AG04450 (cell line): ENCODE measurements around the gene KRTAP9-7. TPM values are rescaled to one million over a fixed set of nuclear protein-coding genes. Genes with fewer than 3 reads are reported as not detected.
"Not testable (repeated sequence)": the region's sequence is repeated elsewhere in the genome, so short reads cannot be mapped to it uniquely, and the experiment has no call there.

ENCODE experiments used
- CTCF ChIA-PET: fragments of 300-600, 350-600 bp; formaldehyde crosslinking; extraction: SDS; loops from one replicate; lab custom pipeline; 2022; ENCODE audit warnings: antibody characterized with exemption, inconsistent platforms; lab: Charles Lee
- POLR2A ChIA-PET: fragments of 350-600 bp; formaldehyde crosslinking; extraction: SDS; loops from one replicate; lab custom pipeline; 2021; ENCODE audit warnings: antibody characterized with exemption, inconsistent platforms; lab: Yijun Ruan, JAX
- DNase-seq: peaks from one replicate; pipeline ENCODE4 v3.0.0-alpha.2; 2011; ENCODE audit warnings: low read depth, low spot score
- H3K27ac ChIP-seq: one replicate; pipeline ENCODE4 v1.5.1; 2012; ENCODE audit warnings: low read depth, low read length, control low read depth
- H3K27me3 ChIP-seq: one replicate; pipeline ENCODE4 v1.6.0; 2012; ENCODE audit warnings: low read length; ENCODE audit not compliant: control insufficient read depth, insufficient read depth
- H3K4me3 ChIP-seq: 2 replicates; pipeline ENCODE4 v1.5.1; 2011; ENCODE audit warnings: mild to moderate bottlenecking, low read depth, low read length, control low read depth
- H3K9me3 ChIP-seq: 2 replicates; pipeline ENCODE4 v1.5.1; 2012; ENCODE audit warnings: low read length; ENCODE audit not compliant: control insufficient read depth, insufficient read depth
- polyA plus RNA-seq: library from polyadenylated mRNA; depleted of rRNA; stranded (reverse); fragments of >200 nt; gene quantifications from 2 replicates; pipeline ENCODE4 v1.2.3, GENCODE V29; 2011
- TF ChIP-seq, protein P1 (sequence below): IDR thresholded peaks from 2 replicates; pipeline ENCODE4 v1.5.1; 2011; ENCODE audit warnings: low read depth, low read length, control low read depth, inconsistent platforms

KRTAP9-7 gene
- polyA plus RNA-seq, 1 experiment: not detected

DNA sequence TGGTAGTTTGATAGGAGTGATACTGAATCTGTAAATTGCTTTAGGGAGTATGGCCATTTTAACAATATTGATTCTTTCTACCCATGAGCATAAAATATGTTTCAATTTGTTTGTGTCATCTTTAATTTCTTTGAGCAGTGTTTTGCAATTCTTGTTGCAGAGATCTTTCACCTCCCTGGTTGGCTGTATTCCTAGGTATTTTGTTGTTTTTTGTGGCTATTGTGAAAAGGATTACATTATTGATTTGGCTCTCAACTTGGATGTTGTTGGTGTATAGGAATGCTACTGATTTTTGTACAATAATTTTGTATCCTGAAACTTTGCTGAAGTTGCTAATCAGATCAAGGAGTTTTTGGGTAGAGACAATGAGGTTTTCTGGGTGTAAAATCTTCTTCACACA lies 17.1 kb upstream of the KRTAP9-7 start:
- TF ChIP-seq, protein P1, sequence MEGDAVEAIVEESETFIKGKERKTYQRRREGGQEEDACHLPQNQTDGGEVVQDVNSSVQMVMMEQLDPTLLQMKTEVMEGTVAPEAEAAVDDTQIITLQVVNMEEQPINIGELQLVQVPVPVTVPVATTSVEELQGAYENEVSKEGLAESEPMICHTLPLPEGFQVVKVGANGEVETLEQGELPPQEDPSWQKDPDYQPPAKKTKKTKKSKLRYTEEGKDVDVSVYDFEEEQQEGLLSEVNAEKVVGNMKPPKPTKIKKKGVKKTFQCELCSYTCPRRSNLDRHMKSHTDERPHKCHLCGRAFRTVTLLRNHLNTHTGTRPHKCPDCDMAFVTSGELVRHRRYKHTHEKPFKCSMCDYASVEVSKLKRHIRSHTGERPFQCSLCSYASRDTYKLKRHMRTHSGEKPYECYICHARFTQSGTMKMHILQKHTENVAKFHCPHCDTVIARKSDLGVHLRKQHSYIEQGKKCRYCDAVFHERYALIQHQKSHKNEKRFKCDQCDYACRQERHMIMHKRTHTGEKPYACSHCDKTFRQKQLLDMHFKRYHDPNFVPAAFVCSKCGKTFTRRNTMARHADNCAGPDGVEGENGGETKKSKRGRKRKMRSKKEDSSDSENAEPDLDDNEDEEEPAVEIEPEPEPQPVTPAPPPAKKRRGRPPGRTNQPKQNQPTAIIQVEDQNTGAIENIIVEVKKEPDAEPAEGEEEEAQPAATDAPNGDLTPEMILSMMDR: no peak
- H3K4me3 ChIP-seq: no peak overlapping the region
- H3K9me3 ChIP-seq: no peaks in the 10 kb centered on the region
- POLR2A ChIA-PET: no interaction called here
- peaks cover 4% of the 10 kb centered on the region for H3K27me3 ChIP-seq
- CTCF ChIA-PET: no interaction called here
- no peak for DNase-seq
- H3K27ac ChIP-seq: no peak overlapping the region

DNA sequence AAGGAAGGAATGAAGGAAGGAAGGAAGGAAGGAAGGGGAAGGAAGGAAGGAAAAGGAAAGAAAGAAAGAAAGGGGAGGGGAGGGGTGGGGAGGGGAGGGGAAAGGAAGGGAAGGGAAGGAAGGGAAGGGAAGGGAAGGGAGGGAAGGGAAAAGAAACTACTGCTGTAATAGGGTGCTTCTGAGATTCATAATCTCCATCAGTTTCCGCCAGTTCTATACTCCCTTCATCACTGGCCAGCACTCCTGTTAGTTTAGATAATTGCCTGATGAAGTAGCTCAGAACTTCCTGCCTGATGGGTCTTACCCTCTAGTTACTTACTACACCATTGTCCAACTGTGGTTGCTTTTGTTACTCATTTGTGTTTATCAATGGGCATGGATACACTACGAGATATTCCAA lies 12.3 kb upstream of the KRTAP9-7 start:
- H3K9me3 ChIP-seq: no peaks in the 10 kb centered on the region
- POLR2A ChIA-PET: no interaction called here
- peaks cover 6% of the 10 kb centered on the region for H3K27me3 ChIP-seq
- H3K27ac ChIP-seq: no peak overlapping the region
- TF ChIP-seq, protein P1: no peak
- DNase-seq: no peak
- CTCF ChIA-PET: interaction anchor here (0.7 kb wide), 1 partner anchor 285 kb away, joined by 3 read pairs; no protein-coding TSS in a partner anchor
- no peak overlapping the region for H3K4me3 ChIP-seq

DNA sequence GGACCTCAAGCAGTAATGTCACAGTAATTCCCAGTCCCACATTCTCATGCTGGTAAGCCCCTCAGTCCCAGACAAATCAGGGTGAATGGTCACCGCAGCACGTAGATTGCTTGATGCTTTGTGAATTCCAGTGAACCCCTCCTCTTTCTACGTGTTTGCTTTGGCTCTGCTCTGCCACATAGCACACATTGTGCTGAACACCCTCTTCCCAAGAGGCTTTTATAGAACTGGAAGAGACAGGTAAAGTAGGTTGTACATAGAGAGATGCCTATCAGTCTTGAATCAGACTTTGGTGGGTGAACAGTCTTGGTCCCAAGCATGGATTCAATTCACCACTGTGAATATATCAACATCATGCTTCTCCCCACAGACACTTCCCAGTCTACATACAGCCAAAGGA lies 10.9 kb upstream of the KRTAP9-7 start:
- CTCF ChIA-PET: no interaction called here
- H3K27ac ChIP-seq: no peak overlapping the region

DNA sequence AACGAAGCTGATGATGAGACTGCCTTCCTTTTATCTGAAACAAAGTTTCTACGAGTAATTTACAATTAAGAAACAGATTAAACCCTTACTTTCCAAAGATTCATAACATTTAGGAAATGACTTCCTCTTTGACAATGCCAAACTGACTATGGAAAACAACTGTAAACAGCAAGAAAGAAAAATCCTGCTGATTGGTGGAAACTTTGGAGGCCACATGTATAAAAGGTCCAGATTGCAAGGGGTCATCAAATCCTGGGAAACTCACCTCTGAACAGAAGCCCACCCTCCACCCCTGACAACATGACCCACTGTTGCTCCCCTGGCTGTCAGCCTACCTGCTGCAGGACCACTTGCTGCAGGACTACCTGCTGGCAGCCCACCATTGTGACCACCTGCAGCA lies 10.4 kb upstream of the KRTAP9-7 start, which contains the start of gene KRTAP9-6:
KRTAP9-6 (plus strand) TSS at position 301 of the 400 bp plus-strand sequence; CDS start at position 301, 0 bp downstream.
- TF ChIP-seq, protein P1: no peak
- ChIA-PET CTCF (no interaction called here), POLR2A (no interaction called here)

More for the DNA sequence above, 10.9 kb upstream of the KRTAP9-7 start:
- Histone ChIP-seq H3K4me3 (no peak overlapping the region), H3K9me3 (no peaks in the 10 kb centered on the region), H3K27me3 (peaks cover 10% of the 10 kb centered on the region)
- TF ChIP-seq, protein P1: no peak
- DNase-seq: no peak
- POLR2A ChIA-PET: no interaction called here

DNA sequence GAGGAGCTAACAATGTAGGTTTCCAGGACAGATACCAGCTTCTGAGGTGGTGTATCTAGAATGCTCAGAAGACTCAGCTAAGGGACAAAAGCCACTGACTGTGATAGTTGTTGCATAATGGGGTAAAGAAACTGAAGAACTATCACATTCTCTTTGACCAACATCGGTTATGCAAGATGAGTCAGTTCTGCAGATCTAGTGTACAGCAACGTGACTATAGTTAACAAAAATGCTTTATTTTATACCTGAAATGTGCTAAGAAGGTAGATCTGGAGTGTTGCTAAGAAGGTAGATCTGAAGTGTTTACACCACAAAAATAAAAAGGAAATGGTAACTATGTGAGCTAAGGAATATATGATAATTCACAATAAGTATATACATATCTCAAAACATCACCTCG lies 7.8 kb upstream of the KRTAP9-7 start:
- CTCF ChIA-PET: no interaction called here
- Histone ChIP-seq H3K9me3 (no peaks in the 10 kb centered on the region), H3K27ac (no peak overlapping the region), H3K4me3 (no peak overlapping the region), H3K27me3 (peaks cover 12% of the 10 kb centered on the region)
- no peak for DNase-seq
- POLR2A ChIA-PET: interaction anchor here (0.7 kb wide), 1 partner anchor 166 kb away, joined by 3 read pairs; no protein-coding TSS in a partner anchor
- TF ChIP-seq, protein P1: no peak

More for the DNA sequence above, 10.4 kb upstream of the KRTAP9-7 start, which contains the start of gene KRTAP9-6:
- Histone ChIP-seq H3K4me3 (no peak within 1 kb of the TSS), H3K27ac (no peak within 1 kb of the TSS), H3K27me3 (peaks cover 10% of the 10 kb centered on the region), H3K9me3 (no peaks in the 10 kb centered on the region)
- no peak for DNase-seq

DNA sequence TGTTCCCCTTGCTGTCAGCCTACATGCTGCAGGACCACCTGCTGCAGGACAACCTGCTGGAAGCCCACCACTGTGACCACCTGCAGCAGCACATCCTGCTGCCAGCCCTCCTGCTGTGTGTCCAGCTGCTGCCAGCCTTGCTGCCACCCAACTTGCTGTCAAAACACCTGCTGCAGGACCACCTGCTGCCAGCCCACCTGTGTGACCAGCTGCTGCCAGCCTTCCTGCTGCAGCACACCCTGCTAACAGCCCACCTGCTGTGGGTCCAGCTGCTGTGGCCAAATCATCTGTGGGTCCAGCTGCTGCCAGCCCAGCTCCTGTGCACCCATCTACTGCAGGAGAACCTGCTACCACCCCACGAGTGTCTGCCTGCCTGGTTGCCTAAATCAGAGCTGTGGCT lies 4.2 kb upstream of the KRTAP9-7 start:
- H3K9me3 ChIP-seq, DNase-seq, H3K27ac ChIP-seq, CTCF ChIA-PET, POLR2A ChIA-PET, H3K4me3 ChIP-seq: not testable (repeated sequence)
- peaks cover 14% of the 10 kb centered on the region for H3K27me3 ChIP-seq
